CD4-positive, alpha-beta T cell treated with Interleukin-15 for 1 hour (primary cell): ENCODE data around the gene REX1BD.
"Not testable (repeated sequence)": the region's sequence is repeated elsewhere in the genome, so short reads cannot be mapped to it uniquely, and the experiment has no call there.

Experiments
- DNase-seq: peaks from one replicate; pipeline ENCODE4 v3.0.0-alpha.2; 2020

REX1BD gene

GRCh38 chr19:18580311-18580710 lies 8.3 kb upstream of the REX1BD start:
- no peak for DNase-seq

- DNase-seq = no peak
Observed at GRCh38 chr19:18586306-18586705, 2.3 kb upstream of the REX1BD start.

GRCh38 chr19:18587561-18587960 lies 1.0 kb upstream of the REX1BD start:
- no peak for DNase-seq

GRCh38 chr19:18587962-18588610 lies 512 bp upstream of the REX1BD start:
- DNase-seq = no peak

- DNase-seq = peak; percentile 69
Observed at GRCh38 chr19:18589380-18590272, 1.0 kb downstream of the REX1BD start.

- peak; percentile 47 for DNase-seq
Observed at GRCh38 chr19:18590273-18591272, 2.0 kb downstream of the REX1BD start.

- DNase-seq = no peak
Observed at GRCh38 chr19:18591735-18592385, 3.3 kb downstream of the REX1BD start.

GRCh38 chr19:18592732-18593131 lies 4.1 kb downstream of the REX1BD start:
- not testable (repeated sequence) for DNase-seq

- no peak for DNase-seq
Observed at GRCh38 chr19:18593367-18594095, 4.9 kb downstream of the REX1BD start.

GRCh38 chr19:18594096-18594823 lies 5.7 kb downstream of the REX1BD start:
- peak; percentile 74 for DNase-seq

- DNase-seq = no peak
Observed at GRCh38 chr19:18594824-18595373, 6.3 kb downstream of the REX1BD start.

- no peak for DNase-seq
Observed at GRCh38 chr19:18595475-18595874, 6.9 kb downstream of the REX1BD start.

- DNase-seq = peak; percentile 47
Observed at GRCh38 chr19:18596752-18597157, 8.2 kb downstream of the REX1BD start.

GRCh38 chr19:18597809-18598660 lies 9.4 kb downstream of the REX1BD start:
- DNase-seq = no peak

- DNase-seq = no peak
Observed at GRCh38 chr19:18599485-18599884, 10.9 kb downstream of the REX1BD start.

GRCh38 chr19:18600692-18601397 lies 12.2 kb downstream of the REX1BD start:
- not testable (repeated sequence) for DNase-seq

- DNase-seq = no peak
Observed at GRCh38 chr19:18601875-18602274, 13.3 kb downstream of the REX1BD start.

- DNase-seq = no peak
Observed at GRCh38 chr19:18603255-18603957, 14.8 kb downstream of the REX1BD start.
